Measurements from ENCODE around the gene CRYZL1. TPM values are rescaled to one million over a fixed set of nuclear protein-coding genes. Genes with fewer than 3 reads are reported as not detected.

The CRYZL1 gene
- polyA plus RNA-seq, 1 donor (not counting 4 experiments of a cell fraction or from before 2014, with no cell fraction given): 48.9 TPM

DNA sequence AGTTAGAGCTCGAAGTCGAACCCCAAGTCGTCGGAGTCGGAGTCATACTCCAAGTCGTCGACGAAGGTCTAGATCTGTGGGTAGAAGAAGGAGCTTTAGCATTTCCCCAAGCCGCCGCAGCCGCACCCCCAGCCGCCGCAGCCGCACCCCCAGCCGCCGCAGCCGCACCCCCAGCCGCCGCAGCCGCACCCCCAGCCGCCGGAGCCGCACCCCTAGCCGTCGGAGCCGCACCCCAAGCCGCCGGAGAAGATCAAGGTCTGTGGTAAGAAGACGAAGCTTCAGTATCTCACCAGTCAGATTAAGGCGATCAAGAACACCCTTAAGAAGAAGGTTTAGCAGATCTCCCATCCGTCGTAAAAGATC lies 86.6 kb downstream of the CRYZL1 start:
- Histone ChIP-seq H3K9ac (ENCODE audit: control insufficient read depth, extremely low read depth, insufficient read depth, low read length) (no peak overlapping the region), H3K4me3 (ENCODE audit: control insufficient read depth in 2 of 3, extremely low read depth in 1 of 3, insufficient read depth in 2 of 3, low read depth in 1 of 3, low read length in 3 of 3) (no peak overlapping the region), H3K27me3 (ENCODE audit: control insufficient read depth, extremely low read depth, insufficient read depth, low read length) (no peaks in the 10 kb centered on the region), H2AFZ (ENCODE audit: control insufficient read depth, low read length) (no peak overlapping the region), H3K9me1 (ENCODE audit: control insufficient read depth, extremely low read depth, insufficient read depth, low read length) (no peaks in the 10 kb centered on the region), H3K4me2 (ENCODE audit: control insufficient read depth, extremely low read depth, insufficient read depth, low read depth, low read length) (no peak overlapping the region), H3K27ac (ENCODE audit: control insufficient read depth, insufficient read depth, low read length) (no peak overlapping the region), H3K79me2 (ENCODE audit: control insufficient read depth, insufficient read depth, low read length) (peaks cover 97% of the 10 kb centered on the region), H3K36me3 (ENCODE audit: control insufficient read depth in 2 of 2, extremely low read depth in 1 of 2, insufficient read depth in 2 of 2, low read length in 2 of 2) (peaks cover 48 to 67% of the 10 kb centered on the region in 2 experiments), H3K4me1 (ENCODE audit: control insufficient read depth, extremely low read depth, insufficient read depth, low read length) (no peaks in the 10 kb centered on the region), H4K20me1 (ENCODE audit: control insufficient read depth, extremely low read depth, insufficient read depth, low read length) (peaks cover 44% of the 10 kb centered on the region), H3K9me3 (ENCODE audit: control insufficient read depth, low read depth, low read length) (no peaks in the 10 kb centered on the region)
- dilution Hi-C loops (cut with MboI; ENCODE audit: extremely low pct_ligation_motif_present, low sequenced_read_pairs): no loop called here
- FAIRE-seq: no peak
- TF ChIP-seq, protein P1, sequence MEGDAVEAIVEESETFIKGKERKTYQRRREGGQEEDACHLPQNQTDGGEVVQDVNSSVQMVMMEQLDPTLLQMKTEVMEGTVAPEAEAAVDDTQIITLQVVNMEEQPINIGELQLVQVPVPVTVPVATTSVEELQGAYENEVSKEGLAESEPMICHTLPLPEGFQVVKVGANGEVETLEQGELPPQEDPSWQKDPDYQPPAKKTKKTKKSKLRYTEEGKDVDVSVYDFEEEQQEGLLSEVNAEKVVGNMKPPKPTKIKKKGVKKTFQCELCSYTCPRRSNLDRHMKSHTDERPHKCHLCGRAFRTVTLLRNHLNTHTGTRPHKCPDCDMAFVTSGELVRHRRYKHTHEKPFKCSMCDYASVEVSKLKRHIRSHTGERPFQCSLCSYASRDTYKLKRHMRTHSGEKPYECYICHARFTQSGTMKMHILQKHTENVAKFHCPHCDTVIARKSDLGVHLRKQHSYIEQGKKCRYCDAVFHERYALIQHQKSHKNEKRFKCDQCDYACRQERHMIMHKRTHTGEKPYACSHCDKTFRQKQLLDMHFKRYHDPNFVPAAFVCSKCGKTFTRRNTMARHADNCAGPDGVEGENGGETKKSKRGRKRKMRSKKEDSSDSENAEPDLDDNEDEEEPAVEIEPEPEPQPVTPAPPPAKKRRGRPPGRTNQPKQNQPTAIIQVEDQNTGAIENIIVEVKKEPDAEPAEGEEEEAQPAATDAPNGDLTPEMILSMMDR (optimal IDR thresholded peaks at IDR 0.05 in 1 of 3, IDR thresholded peaks at IDR 0.05 in 1 of 3, conservative IDR thresholded peaks at IDR 0.05 in 1 of 3; ENCODE audit: extremely low read depth in 1 of 3, insufficient read depth in 2 of 3, low read length in 3 of 3): no peak
- TF ChIP-seq EZH2 (IDR thresholded peaks at IDR 0.05; ENCODE audit: low read length): no peak
- no peak for DNase-seq (ENCODE audit: low read depth, low spot score)

DNA sequence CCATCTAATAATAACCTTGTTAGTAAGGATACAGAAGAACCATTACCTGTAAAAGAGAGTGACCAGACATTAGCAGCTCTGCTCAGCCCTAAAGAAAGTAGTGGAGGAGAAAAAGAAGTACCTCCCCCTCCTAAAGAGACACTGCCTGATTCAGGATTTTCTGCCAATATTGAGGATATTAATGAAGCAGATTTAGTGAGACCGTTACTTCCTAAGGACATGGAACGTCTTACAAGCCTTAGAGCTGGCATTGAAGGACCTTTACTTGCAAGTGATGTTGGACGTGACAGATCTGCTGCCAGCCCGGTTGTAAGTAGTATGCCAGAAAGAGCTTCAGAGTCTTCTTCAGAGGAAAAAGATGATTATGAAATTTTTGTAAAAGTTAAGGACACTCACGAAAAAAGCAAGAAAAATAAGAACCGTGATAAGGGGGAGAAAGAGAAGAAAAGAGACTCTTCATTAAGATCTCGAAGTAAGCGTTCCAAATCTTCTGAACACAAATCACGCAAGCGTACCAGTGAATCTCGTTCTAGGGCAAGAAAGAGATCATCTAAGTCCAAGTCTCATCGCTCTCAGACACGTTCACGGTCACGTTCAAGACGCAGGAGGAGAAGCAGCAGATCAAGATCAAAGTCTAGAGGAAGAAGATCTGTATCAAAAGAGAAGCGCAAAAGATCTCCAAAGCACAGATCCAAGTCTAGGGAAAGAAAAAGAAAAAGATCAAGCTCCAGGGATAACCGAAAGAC lies 87.1 kb downstream of the CRYZL1 start:
- no peaks in the 10 kb centered on the region for H3K9me1 ChIP-seq (ENCODE audit: control insufficient read depth, extremely low read depth, insufficient read depth, low read length)
- no peak overlapping the region for H2AFZ ChIP-seq (ENCODE audit: control insufficient read depth, low read length)
- H3K9ac ChIP-seq (ENCODE audit: control insufficient read depth, extremely low read depth, insufficient read depth, low read length): no peak overlapping the region
- no peak overlapping the region for H3K4me2 ChIP-seq (ENCODE audit: control insufficient read depth, extremely low read depth, insufficient read depth, low read depth, low read length)
- TF ChIP-seq, protein P1 (optimal IDR thresholded peaks at IDR 0.05 in 1 of 3, IDR thresholded peaks at IDR 0.05 in 1 of 3, conservative IDR thresholded peaks at IDR 0.05 in 1 of 3; ENCODE audit: extremely low read depth in 1 of 3, insufficient read depth in 2 of 3, low read length in 3 of 3): no peak
- TF ChIP-seq EZH2 (IDR thresholded peaks at IDR 0.05; ENCODE audit: low read length): no peak
- H3K9me3 ChIP-seq (ENCODE audit: control insufficient read depth, low read depth, low read length): no peaks in the 10 kb centered on the region
- H3K36me3 ChIP-seq (ENCODE audit: control insufficient read depth in 2 of 2, extremely low read depth in 1 of 2, insufficient read depth in 2 of 2, low read length in 2 of 2): peaks cover 49 to 68% of the 10 kb centered on the region in 2 experiments
- H3K27ac ChIP-seq (ENCODE audit: control insufficient read depth, insufficient read depth, low read length): no peak overlapping the region
- peaks cover 48% of the 10 kb centered on the region for H4K20me1 ChIP-seq (ENCODE audit: control insufficient read depth, extremely low read depth, insufficient read depth, low read length)
- dilution Hi-C loops (cut with MboI; ENCODE audit: extremely low pct_ligation_motif_present, low sequenced_read_pairs): no loop called here
- peaks cover 97% of the 10 kb centered on the region for H3K79me2 ChIP-seq (ENCODE audit: control insufficient read depth, insufficient read depth, low read length)
- no peaks in the 10 kb centered on the region for H3K27me3 ChIP-seq (ENCODE audit: control insufficient read depth, extremely low read depth, insufficient read depth, low read length)
- H3K4me3 ChIP-seq (ENCODE audit: control insufficient read depth in 2 of 3, extremely low read depth in 1 of 3, insufficient read depth in 2 of 3, low read depth in 1 of 3, low read length in 3 of 3): no peak overlapping the region
- DNase-seq (ENCODE audit: low read depth, low spot score) (no peak), FAIRE-seq (no peak)
- H3K4me1 ChIP-seq (ENCODE audit: control insufficient read depth, extremely low read depth, insufficient read depth, low read length): no peaks in the 10 kb centered on the region
